Stimulated activated CD4-positive, alpha-beta T cell treated with anti-CD3 and anti-CD28 coated beads, Interleukin-2, amount 100 ng/mL, for 48 hours (primary cell): ENCODE data around the gene LRRTM4.
"Not testable (repeated sequence)": the region's sequence is repeated elsewhere in the genome, so short reads cannot be mapped to it uniquely, and the experiment has no call there.

Source experiments
- DNase-seq, 2 donors: peaks; one replicate each; pipeline ENCODE4 v3.0.0-alpha.2; 2020

LRRTM4 gene

DNA sequence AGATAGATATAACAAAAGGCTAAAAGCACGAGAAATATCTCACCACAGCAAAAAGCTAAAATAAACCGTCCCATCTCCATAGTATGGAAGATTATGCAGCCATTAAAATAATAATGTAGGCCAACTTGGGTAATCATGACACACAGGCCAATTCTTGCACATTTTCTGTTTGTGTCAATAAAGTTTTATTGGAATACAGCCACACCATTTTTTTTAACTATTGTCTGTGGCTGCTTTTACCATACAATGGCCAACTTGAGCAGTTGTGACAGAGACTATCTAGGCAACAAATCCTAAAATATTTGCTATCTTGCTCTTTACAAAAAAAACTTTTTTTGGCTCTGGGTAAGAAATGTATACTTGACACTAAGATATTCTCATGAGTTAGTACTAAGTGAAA lies 212.5 kb downstream of the LRRTM4 start:
- no peak for DNase-seq

DNA sequence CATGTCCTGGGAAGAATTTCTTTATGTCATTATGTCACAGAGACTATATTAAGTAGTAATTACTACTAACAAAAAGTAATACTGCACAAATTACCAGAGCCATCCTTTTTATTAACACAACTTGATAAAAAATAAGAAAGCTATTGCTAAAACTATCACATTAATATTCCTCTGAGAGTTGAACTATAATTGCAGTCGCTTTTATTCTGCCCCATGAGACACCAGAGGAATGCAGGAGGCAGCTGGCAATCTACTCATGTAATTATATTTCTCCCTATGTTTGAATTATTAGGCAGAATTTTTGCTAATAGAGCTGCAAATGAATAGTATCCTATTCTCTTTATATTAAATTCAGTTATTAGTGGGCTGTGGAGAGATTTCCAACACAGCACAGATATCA lies 220.7 kb downstream of the LRRTM4 start:
- no peak for DNase-seq

DNA sequence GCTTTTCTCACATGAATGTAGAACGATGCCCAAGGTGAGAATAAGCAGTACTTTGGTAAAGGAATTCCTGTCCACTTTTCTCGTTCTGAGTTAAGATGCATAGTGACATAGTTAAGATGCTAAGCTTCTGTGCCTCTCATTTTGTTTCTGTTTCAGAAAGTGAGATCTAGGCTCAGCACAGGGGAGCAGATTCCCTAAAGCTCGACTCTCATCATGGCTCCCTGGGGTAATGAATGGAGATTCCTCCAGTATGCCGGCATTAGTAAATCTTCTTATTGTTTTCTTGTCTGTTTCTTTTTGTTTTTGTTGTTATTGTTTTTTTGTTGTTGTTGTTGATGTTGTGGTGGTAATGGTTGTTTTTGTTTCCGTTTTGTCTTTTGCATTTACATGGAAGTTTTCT lies 225.4 kb downstream of the LRRTM4 start:
- no peak for DNase-seq

DNA sequence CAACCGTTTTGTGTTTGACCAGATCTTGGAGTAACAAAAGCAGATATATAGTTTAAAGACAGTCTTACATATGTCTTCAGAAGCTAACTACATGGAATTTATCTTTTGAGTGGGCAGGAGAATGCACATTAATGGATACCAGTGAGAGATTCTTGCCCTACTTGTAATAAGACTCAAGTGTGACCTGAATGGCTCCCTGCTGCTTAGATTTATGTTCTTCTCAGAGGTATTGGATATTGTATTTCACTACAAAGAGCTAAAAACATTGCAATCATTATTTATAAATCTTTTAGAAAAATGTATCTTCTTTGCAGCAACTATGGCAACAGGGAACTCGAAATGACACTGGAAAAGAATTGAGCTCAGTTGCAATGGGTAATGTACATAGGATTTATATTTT lies 227.7 kb downstream of the LRRTM4 start:
- DNase-seq: no peak

DNA sequence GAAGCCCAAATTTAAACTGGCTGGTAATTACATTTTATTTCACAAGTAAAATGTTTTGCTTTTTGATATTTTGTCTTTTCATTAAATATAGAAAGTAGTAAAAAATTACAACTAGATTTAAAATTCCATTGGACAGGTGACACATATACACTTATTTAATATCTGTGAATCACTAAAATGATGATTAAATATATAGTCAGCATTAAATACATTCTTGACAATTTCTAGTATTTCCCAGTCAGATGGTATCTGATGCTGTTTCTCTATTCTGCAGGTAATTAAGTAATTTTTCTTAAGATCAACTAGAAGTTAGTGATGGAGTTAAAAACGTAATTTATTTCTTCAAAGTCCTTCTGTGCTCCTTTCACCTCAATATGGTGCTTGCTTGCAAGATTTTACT lies 237.8 kb downstream of the LRRTM4 start:
- DNase-seq: no peak

DNA sequence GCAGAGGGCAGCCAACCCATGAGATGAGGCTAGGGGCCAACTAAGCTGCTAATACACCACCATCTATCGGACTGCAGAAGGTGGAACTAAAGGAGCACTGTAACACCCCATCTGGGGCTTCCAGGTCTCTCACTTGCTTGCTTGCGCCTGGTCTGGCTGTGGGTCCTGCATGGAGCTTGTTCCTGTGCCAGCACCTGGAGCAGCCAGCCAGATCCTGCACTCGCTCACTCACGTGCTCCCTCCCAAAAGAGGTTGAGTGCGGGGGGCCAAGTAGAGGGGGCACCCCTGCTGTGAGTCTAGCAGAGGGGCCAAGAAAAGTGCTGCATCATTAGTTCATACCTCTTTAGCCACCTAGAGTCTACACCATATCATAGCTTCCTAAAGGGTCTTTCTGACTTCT lies 250.9 kb downstream of the LRRTM4 start:
- no peak for DNase-seq

DNA sequence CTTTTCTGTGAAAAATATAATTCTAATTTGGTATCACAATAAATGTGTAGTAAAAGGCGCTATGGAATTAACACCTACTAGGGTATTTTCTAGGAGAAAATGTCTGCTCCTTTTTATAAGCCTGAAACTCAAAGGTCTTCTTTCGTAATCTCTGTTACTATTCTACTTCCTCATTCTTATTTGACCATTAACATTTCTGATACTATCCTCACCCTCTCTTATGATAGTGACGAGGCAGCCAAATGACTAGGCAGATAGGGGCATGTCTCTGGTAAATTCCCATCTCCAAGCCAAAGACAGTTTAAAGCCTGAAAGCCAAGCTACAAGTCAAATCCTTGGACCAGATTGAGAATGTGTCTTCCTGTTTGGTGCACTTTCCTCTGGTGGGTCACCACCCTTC lies 251.7 kb downstream of the LRRTM4 start:
- no peak for DNase-seq

DNA sequence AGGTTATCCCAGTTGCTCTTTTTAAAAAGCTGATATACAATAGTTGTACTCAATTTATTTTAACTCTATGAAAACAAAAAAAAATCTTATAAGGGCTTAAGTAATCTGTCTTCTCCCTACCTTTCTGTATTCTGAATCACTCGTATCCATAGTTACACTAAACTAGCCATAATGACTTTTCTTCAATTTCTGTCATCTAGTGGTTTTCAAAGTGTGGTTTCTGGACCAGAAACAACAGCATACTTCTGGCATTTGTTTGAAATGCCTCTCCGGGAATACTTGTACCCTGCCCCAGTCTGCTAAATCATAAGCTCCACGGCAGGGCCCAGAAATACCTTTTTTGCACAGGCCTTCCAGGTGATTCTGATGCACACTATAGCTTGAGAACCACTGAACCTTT lies 253.6 kb downstream of the LRRTM4 start:
- no peak for DNase-seq

DNA sequence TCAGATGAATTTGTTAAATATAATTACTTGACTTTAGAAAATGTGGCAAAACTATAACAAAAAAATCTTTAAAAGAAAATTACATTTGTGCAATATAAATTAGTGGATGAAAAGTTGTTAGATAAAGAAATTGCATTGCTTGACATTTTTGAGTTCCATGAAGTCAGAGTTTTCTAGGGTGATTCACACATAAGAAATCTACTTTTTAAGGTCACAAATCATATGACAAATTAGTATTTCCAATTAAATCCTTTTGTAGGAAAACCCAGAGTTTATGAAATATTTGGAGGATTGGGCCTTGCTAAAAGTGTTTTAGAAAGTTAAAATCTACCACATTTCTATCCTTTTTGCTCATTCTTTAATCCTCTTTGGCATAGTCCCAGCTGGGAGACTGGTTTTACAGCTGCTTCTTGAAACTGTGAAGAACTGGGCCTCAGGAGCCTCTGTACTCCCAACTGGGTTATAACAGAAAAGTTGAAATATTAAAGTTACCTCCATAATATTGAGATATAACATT lies 289.2 kb downstream of the LRRTM4 start:
- DNase-seq: no peak

DNA sequence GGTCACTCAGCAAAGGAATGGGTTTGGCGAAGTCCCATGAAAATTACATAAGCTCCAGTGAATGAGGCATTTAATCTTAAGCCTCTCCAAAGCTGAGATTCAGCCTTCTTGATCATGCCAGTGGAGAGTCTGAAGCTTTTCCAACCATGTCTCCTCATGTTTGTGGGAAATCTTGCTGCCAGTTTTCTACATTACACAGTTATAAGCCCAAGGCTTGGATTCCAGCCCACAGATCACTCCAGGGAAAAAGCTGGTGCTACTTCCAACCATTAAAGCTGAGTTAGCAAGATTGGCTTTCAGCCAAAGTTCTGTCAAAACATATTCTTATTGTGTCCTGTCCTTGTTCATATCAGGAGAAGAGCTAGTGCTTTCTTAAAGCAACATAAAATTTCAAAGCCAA lies 293.8 kb downstream of the LRRTM4 start:
- no peak for DNase-seq

DNA sequence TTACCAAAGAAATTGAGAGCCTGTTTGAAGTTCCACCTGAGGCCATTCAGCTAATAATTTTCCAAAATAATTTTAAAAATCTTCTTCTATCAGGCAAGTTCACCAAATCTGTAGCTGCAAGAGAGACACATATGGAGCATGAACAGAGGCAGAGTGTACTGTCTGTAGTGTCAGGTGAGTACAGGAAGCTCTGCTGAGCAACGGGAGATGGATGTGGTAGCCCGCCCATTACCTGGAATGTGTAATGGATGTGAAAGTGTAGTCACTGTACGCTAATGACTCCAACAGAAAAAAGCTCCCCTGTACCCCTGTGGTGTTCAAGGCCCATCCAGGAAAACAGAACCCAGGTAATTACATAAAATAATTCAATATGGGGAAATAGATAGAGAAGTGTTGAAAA lies 311.5 kb downstream of the LRRTM4 start:
- DNase-seq: no peak

DNA sequence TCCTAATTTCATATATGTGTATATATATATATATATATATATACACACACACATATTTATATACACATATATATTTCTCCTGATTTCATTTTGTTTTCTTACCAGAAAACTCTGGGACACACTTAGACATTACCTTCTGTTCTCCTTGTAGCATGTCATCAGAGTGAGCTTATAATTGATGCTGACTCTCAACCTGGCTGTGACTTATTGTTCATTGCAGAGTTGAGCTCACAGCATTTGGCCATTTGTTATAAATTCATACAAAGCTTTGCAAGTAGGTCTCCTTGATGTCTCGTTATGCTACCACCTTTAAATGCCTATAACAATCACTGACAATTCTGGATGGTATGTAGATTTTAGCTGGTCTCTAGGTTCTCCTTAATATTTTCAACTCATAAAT lies 314.8 kb downstream of the LRRTM4 start:
- no peak for DNase-seq

DNA sequence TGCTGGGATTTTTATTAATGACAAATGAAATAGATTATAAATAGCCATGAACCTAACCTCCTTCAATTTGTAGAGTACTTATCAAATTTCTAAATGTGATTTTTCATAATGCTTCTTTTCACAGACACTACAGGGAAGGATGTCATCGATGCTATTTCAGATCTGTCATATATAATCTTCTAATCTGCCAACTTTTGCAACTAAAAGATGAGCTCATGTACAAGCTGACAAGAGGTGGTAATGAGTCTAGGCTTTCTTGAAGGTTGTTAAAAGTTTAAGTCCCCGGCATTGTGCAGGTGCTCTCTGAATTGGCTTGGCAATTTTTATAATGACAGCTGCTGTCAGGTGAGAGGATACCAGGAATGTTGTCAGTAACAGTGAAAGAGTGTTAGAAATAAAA lies 320.4 kb downstream of the LRRTM4 start:
- DNase-seq: no peak

DNA sequence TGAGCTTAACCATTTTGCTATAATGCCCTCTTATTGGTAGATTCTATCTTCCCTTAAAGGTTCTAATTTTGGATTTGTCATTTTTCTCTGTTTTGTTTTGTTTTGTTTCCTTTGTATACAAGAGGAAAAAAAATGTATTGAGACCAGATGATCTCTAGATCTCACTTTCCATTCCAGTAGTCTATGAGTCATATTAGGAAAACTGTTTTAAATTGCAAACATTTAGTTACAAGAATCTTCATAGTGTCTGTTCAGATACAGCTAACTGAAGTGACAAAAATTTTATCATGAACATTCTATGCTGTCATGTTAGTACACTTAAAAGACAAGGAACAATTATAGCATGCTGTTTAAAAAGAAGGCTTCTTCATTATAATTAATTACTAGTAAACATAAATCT lies 322.8 kb downstream of the LRRTM4 start:
- DNase-seq: no peak

DNA sequence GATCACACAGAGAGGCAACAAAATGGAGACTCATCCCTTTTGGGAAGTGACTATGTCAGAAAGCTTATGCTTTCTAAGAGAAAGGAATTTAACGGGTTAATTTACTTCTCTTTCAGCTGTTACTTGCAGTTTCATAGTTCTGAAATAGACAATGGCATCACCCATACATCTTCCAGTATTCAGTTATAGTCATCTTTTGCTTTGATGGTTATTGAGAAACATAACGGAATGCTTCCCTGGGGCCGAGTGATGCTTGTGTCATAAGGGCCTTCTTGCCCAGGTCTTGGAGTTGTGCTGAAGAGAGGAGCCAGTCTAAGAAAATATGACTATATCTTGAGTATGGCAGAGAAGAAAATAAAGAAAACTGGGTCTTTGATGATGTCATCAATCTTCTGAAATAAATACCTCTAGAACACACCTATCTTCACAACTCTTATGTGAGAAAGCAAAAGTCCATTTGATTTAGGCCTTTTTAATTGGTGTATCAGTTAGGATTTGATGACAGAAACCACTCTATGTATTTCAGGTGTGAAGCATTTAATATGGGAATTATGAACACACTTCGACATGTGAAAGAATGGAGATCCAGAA lies 328.2 kb downstream of the LRRTM4 start:
- no peak for DNase-seq

DNA sequence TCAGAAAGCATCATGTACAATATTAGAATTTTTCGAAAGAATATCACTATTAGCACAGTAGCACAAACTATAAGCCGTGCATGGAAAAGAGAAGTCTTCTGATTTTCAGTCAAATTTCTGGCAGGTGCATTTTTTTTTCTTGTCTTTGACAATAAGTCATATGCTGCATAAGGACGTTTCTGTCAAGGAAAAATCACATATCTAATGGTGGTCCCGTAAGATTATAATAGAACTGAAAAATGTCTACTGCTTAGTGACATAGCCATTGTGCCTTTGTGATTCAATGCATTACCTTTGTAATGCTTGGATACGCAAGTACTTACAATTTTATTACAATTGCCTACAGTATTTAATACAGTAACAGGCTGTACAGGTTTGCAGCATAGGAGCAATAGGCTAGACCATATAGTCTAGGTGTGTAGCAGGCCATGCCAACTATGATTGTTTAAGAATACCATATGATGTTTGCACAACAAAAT lies 329.3 kb downstream of the LRRTM4 start:
- no peak for DNase-seq

DNA sequence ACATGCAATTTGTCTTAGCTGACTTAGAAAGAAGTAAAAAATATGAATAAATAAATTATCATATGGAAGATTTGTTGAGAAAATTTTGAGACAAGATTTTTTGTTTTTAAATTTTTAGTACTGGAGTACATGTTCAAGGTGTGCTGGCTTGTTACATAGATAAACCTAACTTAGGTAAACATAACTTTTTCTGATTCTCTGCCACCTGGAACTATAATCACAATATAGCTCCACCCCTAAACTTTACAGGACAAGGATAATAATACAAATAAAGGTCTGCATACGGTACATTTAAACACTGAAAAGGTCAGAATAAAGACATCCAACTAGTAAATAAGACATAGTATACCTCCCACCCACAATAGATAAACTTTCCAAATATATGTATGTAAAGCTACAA lies 330.5 kb downstream of the LRRTM4 start:
- DNase-seq: no peak

DNA sequence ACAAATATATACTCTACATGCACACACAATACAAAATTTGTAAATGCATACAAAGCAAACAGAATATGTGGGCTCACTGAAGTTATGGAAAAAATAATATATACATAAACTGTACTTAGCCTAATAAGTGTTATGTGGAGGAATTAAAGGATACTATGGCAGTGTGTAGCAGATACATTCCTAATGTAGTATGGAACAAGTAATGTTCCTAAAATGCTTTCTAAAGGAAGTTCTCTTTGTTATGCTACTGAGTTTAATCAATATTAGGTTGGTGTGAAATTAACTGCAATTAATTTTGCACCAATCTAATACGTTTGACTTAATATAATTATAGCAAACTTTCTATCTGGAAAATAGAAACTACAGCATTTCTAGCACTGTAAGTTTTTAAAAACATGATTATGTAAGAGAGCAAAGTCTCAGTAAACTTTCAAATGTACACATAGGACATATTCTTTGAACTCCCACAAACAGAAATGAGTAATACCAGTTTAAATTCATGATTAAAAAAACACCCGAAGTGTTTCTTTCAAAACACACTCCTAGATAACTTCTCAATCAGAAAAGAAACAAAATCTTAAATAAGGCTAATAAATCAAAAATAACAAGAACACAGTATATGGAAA lies 331.3 kb downstream of the LRRTM4 start:
- no peak for DNase-seq

DNA sequence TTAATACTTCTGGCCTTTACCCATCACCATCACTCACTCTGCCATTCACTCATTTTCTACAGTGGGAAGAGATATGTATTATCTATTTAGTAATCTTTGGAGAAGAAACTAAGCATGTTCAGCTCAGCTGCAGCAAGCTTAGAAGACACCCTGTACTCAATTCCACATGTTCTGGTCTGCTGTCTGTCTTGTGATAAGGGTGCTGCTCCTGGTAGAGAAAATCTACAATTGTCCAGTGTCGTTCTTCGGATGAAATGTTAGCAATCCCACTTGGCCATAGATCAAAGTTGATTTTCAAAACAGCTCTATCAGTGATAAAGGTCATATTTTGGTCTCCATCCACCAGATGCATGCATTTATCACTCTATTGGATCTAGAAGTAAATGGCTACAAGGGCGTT lies 337.1 kb downstream of the LRRTM4 start:
- DNase-seq: no peak

DNA sequence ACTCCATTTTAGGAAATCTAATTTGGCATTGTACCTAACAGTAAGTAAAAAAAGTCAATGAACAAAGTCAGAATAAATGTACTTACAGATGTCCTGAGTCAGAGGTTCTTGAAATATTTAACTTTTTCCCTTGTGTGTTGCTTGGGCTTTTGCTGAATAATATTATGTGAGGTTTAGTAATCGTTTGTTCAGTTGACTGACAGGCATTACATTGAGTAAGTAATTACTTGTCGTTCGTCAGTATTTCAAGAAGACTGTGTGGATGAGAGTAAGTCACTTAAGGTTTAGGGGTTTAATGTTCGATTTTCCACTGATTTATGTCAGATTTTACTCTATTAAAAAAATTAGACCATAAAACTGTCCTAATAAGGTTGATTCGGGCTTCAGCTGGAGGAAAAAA lies 342.9 kb downstream of the LRRTM4 start:
- no peak for DNase-seq

DNA sequence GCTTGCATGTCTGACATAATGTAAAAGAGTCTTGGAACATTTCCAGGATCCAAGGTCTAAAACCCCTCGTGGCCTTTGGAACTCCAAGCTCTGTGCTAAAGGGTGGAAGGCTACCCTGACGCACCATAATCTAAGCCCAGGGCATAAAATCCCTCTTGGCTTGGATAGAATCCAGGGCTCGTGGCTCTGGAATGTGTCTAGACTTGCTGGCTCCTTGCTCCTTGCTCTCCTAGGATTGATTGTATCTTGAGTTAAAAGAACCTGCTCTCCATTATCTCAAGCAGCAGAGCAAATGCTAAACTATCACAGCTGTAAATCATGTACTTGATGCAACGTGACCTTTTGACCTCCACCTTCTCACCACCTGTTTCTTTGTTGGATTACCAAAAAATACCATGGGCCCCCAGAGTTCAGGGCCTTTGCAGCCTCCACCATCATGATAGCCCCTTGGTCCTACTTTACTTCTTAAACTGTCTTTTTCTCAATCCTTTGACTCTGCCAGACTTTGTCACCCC lies 346.9 kb downstream of the LRRTM4 start:
- not testable (repeated sequence) for DNase-seq

DNA sequence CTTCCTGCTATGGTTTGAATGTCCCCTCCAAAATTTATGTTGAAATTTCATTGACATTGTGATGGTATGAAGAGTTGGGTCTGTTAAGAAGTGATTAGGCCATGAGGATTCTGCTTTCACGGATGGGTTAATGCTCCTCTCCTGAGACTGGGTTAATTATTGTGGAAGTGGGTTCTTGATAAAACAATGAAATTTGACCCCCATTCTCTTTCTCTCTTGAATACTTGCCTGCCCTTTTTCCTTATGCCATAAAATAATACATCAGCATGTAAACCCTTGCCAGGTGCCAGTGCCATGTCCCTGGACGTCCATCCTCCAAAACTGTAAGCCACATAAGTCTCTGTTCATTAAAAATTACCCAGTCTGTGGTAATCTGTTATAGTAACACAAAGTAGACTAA lies 352.8 kb downstream of the LRRTM4 start:
- no peak for DNase-seq

DNA sequence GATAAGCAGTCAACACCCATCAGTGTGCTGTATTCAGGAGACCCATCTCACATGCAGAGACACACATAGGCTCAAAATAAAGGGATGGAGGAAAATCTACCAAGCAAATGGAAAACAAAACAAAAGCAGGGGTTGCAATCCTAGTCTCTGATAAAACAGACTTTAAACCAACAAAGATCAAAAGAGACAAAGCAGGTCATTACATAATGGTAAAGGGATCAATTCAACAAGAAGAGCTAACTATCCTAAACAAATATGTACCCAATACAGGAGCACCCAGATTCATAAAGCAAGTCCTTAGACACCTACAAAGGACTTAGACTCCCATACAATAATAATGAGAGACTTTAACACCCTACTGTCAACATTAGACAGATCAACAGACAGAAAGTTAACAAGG lies 358.2 kb downstream of the LRRTM4 start:
- not testable (repeated sequence) for DNase-seq

DNA sequence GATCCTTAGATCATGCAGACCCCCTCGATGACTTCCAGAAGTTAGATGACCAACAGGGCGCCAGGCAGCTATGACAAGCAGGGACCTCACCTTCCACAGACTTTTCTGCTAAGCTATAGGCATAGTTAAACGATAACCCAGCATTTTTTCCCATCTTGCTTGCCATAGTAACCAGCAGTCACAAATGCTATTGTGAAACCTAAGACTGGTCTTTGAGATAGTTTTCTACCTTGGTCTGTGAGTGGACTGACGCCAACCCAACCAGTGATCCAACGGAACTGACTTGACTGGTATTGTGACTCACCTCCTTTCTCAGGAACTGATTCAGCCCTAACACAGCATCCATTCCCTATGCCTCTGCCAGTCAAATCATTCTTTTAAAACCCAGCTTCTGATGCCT lies 361.2 kb downstream of the LRRTM4 start:
- DNase-seq: no peak

DNA sequence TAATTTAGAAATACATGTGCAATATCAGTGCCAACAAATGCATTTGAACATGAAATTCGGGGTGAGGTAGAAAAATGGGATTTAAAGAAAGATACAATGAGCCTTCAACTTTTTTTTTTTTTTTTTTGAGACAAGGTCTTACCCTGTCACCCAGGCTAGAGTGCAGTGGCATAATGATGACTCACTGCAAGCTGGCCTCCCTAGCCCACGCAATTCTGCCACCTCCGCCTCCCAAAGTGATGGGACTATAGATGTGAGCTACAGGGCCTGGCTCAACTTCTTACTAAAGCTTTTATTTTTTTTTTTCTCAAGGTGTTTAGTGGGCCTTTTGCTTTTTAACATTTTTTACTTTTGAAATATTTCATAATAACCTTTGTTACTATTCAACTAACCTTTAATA lies 365.6 kb downstream of the LRRTM4 start:
- no peak for DNase-seq
